Esophagus (tissue), 2 donors: ENCODE data around the gene KLHL2. TPM values are rescaled to one million over a fixed set of nuclear protein-coding genes. Genes with fewer than 3 reads are reported as not detected.

Experiments used
- H3K27ac ChIP-seq, 2 donors: one replicate each; pipeline ENCODE4 v1.5.1; 2013; ENCODE audit warnings: low read depth in 2 of 2, mild to moderate bottlenecking in 2 of 2, inconsistent platforms in 1 of 2, low read length in 1 of 2, moderate library complexity in 1 of 2
- H3K27me3 ChIP-seq, 2 donors: one replicate each; pipeline ENCODE4 v1.6.1; 2013; ENCODE audit warnings: low read length in 2 of 2, control low read depth in 1 of 2, mild to moderate bottlenecking in 1 of 2; ENCODE audit not compliant: insufficient read depth in 2 of 2, control insufficient read depth in 1 of 2
- H3K36me3 ChIP-seq, 2 donors: one replicate each; pipeline ENCODE4 v1.6.1; 2013; ENCODE audit warnings: low read length in 1 of 2; ENCODE audit not compliant: control insufficient read depth in 2 of 2, insufficient read depth in 2 of 2
- H3K4me1 ChIP-seq, 2 donors: one replicate each; pipeline ENCODE4 v1.6.1; 2013; ENCODE audit warnings: low read length in 1 of 2; ENCODE audit not compliant: control insufficient read depth in 2 of 2, insufficient read depth in 2 of 2
- H3K4me3 ChIP-seq, 2 donors: one replicate each; pipeline ENCODE4 v1.5.1; 2013; ENCODE audit warnings: low read length in 2 of 2, mild to moderate bottlenecking in 2 of 2, low read depth in 1 of 2, moderate library complexity in 1 of 2
- H3K9me3 ChIP-seq, 2 donors: one replicate each; pipeline ENCODE4 v1.6.1; 2013; ENCODE audit warnings: mild to moderate bottlenecking in 2 of 2, low read depth in 1 of 2, low read length in 1 of 2, moderate library complexity in 1 of 2; ENCODE audit not compliant: control insufficient read depth in 2 of 2, insufficient read depth in 1 of 2
- WGBS, 2 donors: extraction: QIAGEN DNeasy Blood & Tissue Kit; methylation state at CpG; one replicate each; pipeline ENCODE4 v1.1.7; 2013; 5-methylcytosine and 5-hydroxymethylcytosine counted together
- polyA plus RNA-seq, 2 donors: library from polyadenylated mRNA; stranded (reverse); fragments of 200-250 nt; gene quantifications; one replicate each; pipeline ENCODE4 v1.2.3, GENCODE V29; 2013
- donor health status: healthy with polysubstance abuse.
- donor health status: Bipolar disorder and iron deficiency.

Gene KLHL2
- polyA plus RNA-seq, 2 donors, result 19.0 to 26.1 TPM

DNA sequence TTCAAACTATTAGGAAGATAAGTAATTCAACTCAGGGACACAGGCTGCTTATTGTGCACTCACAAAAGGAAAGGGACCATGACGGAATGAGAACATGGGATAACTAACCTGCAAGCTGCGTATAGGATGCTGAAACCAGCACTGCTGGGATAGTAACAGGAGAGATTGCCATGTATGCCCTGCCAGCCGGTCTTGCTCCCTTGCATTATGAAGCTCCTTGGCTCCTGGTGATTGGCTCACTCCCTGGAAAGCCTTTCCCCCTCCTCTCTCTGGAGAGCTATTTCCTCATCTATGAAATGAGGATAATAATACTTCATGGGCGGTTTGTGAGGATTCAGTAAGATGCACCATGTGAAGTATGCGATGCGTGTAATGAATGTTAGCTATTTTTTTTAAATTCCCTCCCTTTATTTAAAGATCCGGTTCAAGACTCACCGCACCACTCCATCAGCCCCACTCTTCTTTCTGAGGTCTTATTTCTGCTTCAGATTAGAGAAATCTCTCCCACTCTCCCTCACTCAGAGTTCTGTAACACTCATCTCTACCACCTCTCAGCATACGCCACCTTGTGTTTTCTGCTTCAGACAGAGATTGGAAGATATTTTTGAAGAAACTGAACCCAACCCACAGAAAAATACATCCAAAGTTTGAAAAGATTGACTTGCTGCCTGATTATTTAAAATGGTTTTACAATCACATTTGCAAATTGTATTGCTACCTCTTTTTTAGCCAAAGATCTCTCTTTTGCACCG lies 138.5 kb downstream of the KLHL2 start:
- H3K9me3 ChIP-seq, result no peaks in the 10 kb centered on the region
- H3K4me3 ChIP-seq, result no peak overlapping the region
- no peak overlapping the region for H3K27ac ChIP-seq
- peaks cover 0 to 5% of the 10 kb centered on the region in 2 donors for H3K36me3 ChIP-seq
- no peaks in the 10 kb centered on the region for H3K4me1 ChIP-seq
- H3K27me3 ChIP-seq, result no peaks in the 10 kb centered on the region
- 81 to 85% methylated on average over 10 of the region's 10 CpGs for WGBS, 2 donors

DNA sequence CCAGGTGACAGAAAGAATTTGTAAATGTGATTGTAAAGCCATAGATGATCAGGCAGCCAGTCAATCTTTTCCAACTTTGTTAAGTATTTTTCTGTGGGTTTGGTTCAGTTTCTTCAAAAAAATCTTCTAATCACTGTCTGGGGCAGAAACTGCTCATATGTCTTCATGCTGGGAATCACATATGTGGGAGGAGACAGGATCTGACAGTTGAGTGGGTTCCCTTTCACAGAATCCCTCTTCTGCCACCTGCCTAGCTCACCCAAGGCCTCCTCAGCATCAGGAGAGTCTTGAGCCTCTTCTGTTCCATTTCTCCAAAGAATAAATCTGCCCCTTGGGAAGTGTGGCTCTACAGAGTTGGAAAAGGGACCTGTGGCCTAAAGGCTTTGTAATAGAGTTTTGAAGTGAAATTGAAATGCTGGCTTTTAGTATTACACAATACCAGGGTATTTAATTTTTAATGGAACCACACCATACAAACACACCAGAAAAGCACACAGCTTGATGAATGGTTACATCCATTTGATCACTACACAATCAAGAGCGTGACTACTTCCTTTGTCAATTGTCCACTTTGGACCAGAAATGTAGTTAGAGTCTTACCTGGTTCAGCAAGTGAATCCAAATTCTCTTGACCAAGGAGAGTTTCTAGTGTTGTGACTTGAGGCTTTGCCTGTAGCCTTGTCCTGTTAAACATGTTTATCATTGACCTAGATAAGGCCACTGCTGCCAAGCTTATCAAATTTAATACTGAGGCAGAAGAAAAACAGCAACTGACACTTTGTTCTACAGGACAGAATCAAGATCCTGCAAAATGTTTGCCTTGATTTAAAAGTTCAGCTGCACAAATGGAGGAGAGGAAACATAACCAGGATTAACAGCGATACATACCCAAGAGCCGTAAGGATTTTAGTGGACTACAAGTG lies 140.5 kb downstream of the KLHL2 start:
- 77 to 94% methylated on average over 3 of the region's 3 CpGs for WGBS, 2 donors
- no peak overlapping the region for H3K4me3 ChIP-seq
- no peaks in the 10 kb centered on the region for H3K27me3 ChIP-seq
- H3K27ac ChIP-seq, result no peak overlapping the region
- peaks cover 0 to 5% of the 10 kb centered on the region in 2 donors for H3K36me3 ChIP-seq
- no peaks in the 10 kb centered on the region for H3K9me3 ChIP-seq
- no peaks in the 10 kb centered on the region for H3K4me1 ChIP-seq

DNA sequence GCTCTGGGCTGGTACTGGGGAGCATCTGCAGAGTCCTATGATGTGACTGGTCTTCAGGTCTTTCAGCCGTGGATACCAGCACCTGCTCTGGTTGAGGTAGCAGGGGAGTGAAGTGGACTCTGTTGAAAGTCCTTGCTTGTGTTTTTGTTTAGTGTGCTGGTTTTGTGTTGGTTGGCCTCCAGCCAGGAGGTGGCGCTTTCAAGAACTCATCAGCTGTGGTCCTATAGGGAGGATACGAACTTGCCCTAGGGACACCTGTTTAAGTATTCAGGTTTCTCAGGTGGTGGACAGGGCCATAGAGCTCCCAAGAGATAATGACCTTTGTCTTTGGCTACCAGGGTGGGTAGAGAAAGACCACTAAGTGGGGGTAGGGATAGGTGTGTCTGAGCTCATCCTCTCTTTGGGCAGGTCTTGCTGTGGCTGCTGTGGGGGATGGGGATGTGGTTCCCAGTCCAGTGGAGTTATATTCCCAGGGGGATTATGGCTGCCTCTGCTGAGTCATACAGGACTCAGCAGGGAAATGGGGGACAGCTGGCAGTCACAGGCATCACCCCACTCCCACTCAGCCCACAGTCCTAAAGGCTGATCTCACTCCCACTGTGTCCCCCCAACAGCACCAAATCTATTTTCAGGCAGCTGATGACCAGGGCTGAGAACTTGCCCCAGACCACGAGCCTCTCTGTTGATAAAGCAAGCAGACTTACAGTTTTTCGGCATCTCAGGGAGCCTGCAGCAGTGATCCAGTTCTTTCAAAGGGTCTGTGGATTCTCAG lies 144.2 kb downstream of the KLHL2 start:
- Histone ChIP-seq H3K27me3 (no peaks in the 10 kb centered on the region), H3K36me3 (no peaks in the 10 kb centered on the region), H3K27ac (no peak overlapping the region), H3K4me3 (no peak overlapping the region), H3K9me3 (no peaks in the 10 kb centered on the region), H3K4me1 (no peaks in the 10 kb centered on the region)
- 89 to 90% methylated on average over 5 of the region's 5 CpGs for WGBS, 2 donors

DNA sequence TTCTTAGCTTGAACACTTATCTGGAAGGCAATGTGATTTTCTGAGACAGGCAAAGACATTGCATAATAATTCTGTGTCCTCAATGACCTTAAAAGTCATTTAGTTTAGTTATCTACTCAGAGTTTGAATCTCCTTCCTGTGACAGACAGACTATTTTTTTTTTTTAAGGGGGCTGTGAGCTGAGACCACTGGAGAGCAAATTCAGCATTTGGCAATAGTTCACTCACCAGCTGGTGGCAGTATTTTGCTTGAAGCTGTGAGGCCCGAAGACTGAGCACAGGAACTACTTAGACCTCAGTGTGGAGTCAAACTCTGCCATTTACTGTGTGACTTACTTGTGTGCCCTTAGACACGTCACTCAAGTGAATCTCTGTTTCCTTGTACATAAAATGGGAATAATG lies 148.5 kb downstream of the KLHL2 start:
- Histone ChIP-seq H3K27me3 (no peaks in the 10 kb centered on the region), H3K4me3 (no peak overlapping the region), H3K4me1 (no peaks in the 10 kb centered on the region), H3K27ac (no peak overlapping the region), H3K9me3 (peaks cover 0 to 2% of the 10 kb centered on the region in 2 donors), H3K36me3 (no peaks in the 10 kb centered on the region)
- WGBS, 2 donors, result 13 to 15% methylated on average over 2 of the region's 2 CpGs

DNA sequence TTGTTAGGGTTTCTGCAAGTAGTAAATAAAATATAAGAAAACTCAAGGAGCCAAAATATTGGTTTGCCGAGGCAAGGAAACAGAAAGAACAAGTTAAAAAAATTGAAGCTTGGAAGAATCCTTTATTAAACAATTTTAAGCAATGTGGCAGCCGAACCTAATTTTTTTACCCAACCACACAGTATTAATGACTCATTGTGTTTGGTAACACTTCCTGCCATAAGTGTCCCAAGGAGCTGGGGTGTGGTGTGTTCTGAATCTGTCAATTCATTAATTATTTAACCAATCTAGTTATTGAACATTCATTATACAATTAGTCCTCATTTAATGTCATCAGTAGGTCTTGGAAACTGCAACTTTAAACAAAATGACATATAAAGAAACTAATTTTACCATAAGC lies 152.1 kb downstream of the KLHL2 start:
- Histone ChIP-seq H3K36me3 (no peaks in the 10 kb centered on the region), H3K27me3 (no peaks in the 10 kb centered on the region), H3K9me3 (peaks cover 0 to 2% of the 10 kb centered on the region in 2 donors), H3K27ac (no peak overlapping the region), H3K4me3 (no peak overlapping the region), H3K4me1 (no peaks in the 10 kb centered on the region)
- 38 to 60% methylated on average over 2 of the region's 2 CpGs for WGBS, 2 donors

DNA sequence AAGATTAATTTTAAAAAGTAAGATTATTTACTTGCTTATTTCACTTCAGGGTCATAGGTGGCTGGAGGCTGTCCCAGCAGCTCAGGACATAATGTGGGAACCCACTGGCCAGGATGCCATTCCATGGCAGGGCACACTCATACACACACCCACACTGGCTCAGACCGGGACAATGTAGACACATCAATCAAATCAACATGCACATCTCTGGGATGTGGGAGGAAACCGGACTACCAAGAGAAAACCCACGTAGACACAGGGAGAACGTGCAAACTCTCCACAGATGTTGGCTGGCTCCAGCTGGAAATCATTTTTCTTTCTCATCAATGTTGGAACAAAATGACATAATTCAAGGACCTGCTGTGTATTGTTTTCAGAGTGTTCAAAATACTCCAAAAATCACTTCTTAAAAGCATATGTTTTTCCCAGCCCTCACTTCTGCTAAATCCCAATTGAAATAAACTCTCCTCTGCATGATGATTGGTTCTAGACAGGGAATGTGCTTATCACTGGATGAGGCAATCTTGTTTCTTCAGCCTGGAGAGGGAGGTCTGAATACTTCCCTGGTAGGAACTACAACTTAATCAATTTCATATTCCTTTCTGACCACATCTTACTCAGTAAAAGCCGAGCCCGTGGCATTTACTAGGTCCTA lies 152.8 kb downstream of the KLHL2 start:
- H3K9me3 ChIP-seq, result peaks cover 0 to 2% of the 10 kb centered on the region in 2 donors
- 66 to 73% methylated on average over 6 of the region's 6 CpGs for WGBS, 2 donors
- H3K4me3 ChIP-seq, result no peak overlapping the region
- H3K4me1 ChIP-seq, result peaks cover 0 to 1% of the 10 kb centered on the region in 2 donors
- H3K27me3 ChIP-seq, result no peaks in the 10 kb centered on the region
- no peaks in the 10 kb centered on the region for H3K36me3 ChIP-seq
- H3K27ac ChIP-seq, result no peak overlapping the region

DNA sequence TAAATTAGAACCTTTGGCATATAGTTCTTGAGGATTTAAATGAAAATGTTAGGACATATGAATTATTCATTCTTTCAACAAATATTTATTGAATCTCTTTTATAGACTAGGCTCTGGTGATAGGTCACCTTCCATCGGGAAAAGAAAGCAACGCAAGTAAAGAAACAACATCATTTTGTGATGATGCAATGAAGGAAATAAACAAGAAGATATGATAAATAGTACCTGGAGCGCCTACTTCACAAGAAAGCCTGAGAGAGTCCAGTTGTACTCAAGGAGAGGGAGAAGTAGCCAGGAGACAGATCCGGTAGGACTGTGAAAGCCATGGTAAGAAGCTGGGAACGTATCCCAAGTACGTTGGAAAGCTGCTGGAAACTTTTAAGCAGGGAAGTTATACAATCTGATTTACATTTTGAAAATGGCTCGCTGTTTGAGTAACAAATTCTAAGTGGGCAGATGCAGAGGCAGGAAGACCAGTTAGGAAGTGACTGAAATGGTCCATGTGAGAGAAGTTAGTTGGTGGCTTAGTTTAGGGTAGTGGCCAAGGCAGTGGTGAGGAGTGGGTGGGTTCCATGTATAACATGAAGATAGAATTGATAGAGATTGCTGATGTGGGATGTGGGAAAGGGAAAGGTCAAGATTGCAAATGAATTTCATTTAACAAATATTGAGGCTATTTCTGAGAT lies 153.8 kb downstream of the KLHL2 start:
- no peaks in the 10 kb centered on the region for H3K36me3 ChIP-seq
- peaks cover 0 to 2% of the 10 kb centered on the region in 2 donors for H3K4me1 ChIP-seq
- no peaks in the 10 kb centered on the region for H3K27me3 ChIP-seq
- 88 to 89% methylated on average over 7 of the region's 7 CpGs for WGBS, 2 donors
- no peak overlapping the region for H3K27ac ChIP-seq
- peaks cover 0 to 2% of the 10 kb centered on the region in 2 donors for H3K9me3 ChIP-seq
- H3K4me3 ChIP-seq, result no peak overlapping the region

DNA sequence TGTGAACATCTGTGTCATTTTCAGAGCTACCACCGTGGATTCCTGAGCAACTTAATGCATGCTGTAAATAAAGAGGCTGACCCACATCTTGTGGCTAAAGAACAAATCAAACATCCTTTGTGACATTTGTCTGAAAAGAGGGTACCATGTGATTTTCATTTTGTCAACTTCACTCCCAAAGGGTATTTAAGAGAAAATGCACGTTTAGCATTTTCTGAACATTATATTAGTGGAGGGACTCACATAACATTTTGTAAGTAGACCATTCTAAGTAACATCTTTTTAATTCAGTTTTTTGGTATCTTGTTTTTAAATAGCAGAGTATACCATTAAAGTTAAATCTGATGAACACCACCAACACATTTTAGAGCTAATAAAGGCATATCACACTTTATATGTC lies 154.4 kb downstream of the KLHL2 start:
- WGBS, 2 donors, result 71 to 75% methylated on average over 2 of the region's 2 CpGs
- Histone ChIP-seq H3K36me3 (no peaks in the 10 kb centered on the region), H3K4me3 (no peak overlapping the region), H3K4me1 (peaks cover 0 to 2% of the 10 kb centered on the region in 2 donors), H3K27me3 (no peaks in the 10 kb centered on the region), H3K27ac (no peak overlapping the region), H3K9me3 (peaks cover 0 to 2% of the 10 kb centered on the region in 2 donors)
